ENCODE data around the gene RBM4. TPM values are rescaled to one million over a fixed set of nuclear protein-coding genes. Genes with fewer than 3 reads are reported as not detected.

The RBM4 gene
- total RNA-seq, 1 donor from 2014 or later: 153 TPM

- Histone ChIP-seq H4K20me1 (ENCODE audit: insufficient read depth, low read length) (peaks cover 9% of the 10 kb centered on the region), H2AFZ (ENCODE audit: low read depth, low read length) (no peak overlapping the region), H3K4me3 (ENCODE audit: insufficient read depth, low read depth, low read length) (no peak overlapping the region), H3K27ac (ENCODE audit: low read depth, low read length) (no peak overlapping the region), H3K27me3 (ENCODE audit: insufficient read depth, low read length) (no peaks in the 10 kb centered on the region), H3K9me3 (ENCODE audit: insufficient read depth, low read depth, low read length) (no peaks in the 10 kb centered on the region), H3K4me1 (ENCODE audit: insufficient read depth, low read length) (no peaks in the 10 kb centered on the region), H3K9ac (ENCODE audit: low read length) (no peak overlapping the region), H3K4me2 (ENCODE audit: low read length) (no peak overlapping the region), H3K36me3 (ENCODE audit: insufficient read depth, low read length) (no peaks in the 10 kb centered on the region), H3K79me2 (ENCODE audit: insufficient read depth, low read length) (no peaks in the 10 kb centered on the region)
- Mint-ChIP-seq H3K36me3 (ENCODE audit: low read depth, unreplicated experiment) (peaks cover 10% of the 10 kb centered on the region), H3K4me3 (ENCODE audit: unreplicated experiment) (no peak overlapping the region), H3K9me3 (ENCODE audit: unreplicated experiment) (no peaks in the 10 kb centered on the region), H3K27ac (ENCODE audit: unreplicated experiment) (no peak overlapping the region), H3K4me1 (ENCODE audit: low read depth, unreplicated experiment) (no peaks in the 10 kb centered on the region), H3K27me3 (ENCODE audit: low read depth, unreplicated experiment) (no peaks in the 10 kb centered on the region)
- no peak for FAIRE-seq
- TF ChIP-seq, protein P1, sequence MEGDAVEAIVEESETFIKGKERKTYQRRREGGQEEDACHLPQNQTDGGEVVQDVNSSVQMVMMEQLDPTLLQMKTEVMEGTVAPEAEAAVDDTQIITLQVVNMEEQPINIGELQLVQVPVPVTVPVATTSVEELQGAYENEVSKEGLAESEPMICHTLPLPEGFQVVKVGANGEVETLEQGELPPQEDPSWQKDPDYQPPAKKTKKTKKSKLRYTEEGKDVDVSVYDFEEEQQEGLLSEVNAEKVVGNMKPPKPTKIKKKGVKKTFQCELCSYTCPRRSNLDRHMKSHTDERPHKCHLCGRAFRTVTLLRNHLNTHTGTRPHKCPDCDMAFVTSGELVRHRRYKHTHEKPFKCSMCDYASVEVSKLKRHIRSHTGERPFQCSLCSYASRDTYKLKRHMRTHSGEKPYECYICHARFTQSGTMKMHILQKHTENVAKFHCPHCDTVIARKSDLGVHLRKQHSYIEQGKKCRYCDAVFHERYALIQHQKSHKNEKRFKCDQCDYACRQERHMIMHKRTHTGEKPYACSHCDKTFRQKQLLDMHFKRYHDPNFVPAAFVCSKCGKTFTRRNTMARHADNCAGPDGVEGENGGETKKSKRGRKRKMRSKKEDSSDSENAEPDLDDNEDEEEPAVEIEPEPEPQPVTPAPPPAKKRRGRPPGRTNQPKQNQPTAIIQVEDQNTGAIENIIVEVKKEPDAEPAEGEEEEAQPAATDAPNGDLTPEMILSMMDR (IDR thresholded peaks at IDR 0.05; ENCODE audit: insufficient read depth, low read depth, low read length): no peak
- TF ChIP-seq EZH2 (IDR thresholded peaks at IDR 0.05; ENCODE audit: insufficient read depth, low read length): no peak
- DNase-seq (ENCODE audit: low read depth): no peak
Observed at GRCh38 chr11:66609721-66610617, 28.5 kb upstream of the RBM4 start.

DNA sequence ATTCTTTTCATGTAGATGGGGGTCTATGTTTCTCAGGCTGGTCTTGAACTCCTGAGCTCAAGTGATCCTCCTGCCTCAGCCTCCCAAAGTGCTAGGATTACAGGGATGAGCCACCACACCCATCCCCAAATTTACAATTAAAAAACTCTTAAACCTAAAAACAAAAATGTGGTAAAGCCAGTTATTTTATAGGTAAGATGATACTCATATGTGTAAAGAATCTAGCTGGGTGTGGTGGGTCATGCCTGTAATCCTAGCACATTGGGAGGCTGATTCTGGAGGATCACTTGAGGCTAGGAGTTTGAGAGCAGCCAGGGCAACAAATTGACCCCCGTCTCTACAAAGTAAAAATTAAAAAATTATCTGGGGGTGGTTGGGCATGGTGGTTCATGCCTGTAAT is 26.0 kb upstream of the RBM4 start:
- Histone ChIP-seq H3K4me1 (ENCODE audit: insufficient read depth, low read length) (peaks cover 5% of the 10 kb centered on the region), H3K4me2 (ENCODE audit: low read length) (no peak overlapping the region), H3K9ac (ENCODE audit: low read length) (no peak overlapping the region), H3K27me3 (ENCODE audit: insufficient read depth, low read length) (no peaks in the 10 kb centered on the region), H3K4me3 (ENCODE audit: insufficient read depth, low read depth, low read length) (no peak overlapping the region), H3K9me3 (ENCODE audit: insufficient read depth, low read depth, low read length) (no peaks in the 10 kb centered on the region), H4K20me1 (ENCODE audit: insufficient read depth, low read length) (peaks cover 10% of the 10 kb centered on the region), H3K27ac (ENCODE audit: low read depth, low read length) (no peak overlapping the region), H2AFZ (ENCODE audit: low read depth, low read length) (no peak overlapping the region), H3K79me2 (ENCODE audit: insufficient read depth, low read length) (peaks cover 15% of the 10 kb centered on the region), H3K36me3 (ENCODE audit: insufficient read depth, low read length) (no peaks in the 10 kb centered on the region)
- Mint-ChIP-seq H3K36me3 (ENCODE audit: low read depth, unreplicated experiment) (no peaks in the 10 kb centered on the region), H3K27me3 (ENCODE audit: low read depth, unreplicated experiment) (no peaks in the 10 kb centered on the region), H3K9me3 (ENCODE audit: unreplicated experiment) (no peaks in the 10 kb centered on the region), H3K4me1 (ENCODE audit: low read depth, unreplicated experiment) (no peaks in the 10 kb centered on the region), H3K27ac (ENCODE audit: unreplicated experiment) (no peak overlapping the region), H3K4me3 (ENCODE audit: unreplicated experiment) (no peak overlapping the region)
- DNase-seq (ENCODE audit: low read depth): no peak
- TF ChIP-seq EZH2 (IDR thresholded peaks at IDR 0.05; ENCODE audit: insufficient read depth, low read length): no peak
- TF ChIP-seq, protein P1 (IDR thresholded peaks at IDR 0.05; ENCODE audit: insufficient read depth, low read depth, low read length): no peak
- FAIRE-seq: no peak

DNA sequence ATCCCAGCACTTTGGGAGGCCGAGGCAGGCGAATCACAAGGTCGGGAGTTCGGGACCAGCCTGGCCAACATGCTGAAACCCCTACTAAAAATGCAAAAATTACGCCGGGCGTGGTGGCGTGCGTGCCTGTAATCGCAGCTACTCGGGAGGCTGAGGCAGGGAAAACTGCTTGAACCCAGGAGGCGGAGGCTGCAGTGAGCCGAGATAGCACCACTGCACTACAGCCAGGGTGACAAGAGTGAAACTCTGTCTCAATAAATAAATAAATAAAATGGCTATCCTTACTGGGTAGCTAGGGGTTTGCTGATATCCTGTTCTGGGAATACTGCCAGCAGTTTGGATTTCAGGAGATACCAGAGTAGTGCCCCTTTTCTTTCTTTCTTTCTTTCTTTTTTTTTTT is 24.4 kb upstream of the RBM4 start:
- H3K36me3 ChIP-seq (ENCODE audit: insufficient read depth, low read length): no peaks in the 10 kb centered on the region
- Mint-ChIP-seq H3K27ac (ENCODE audit: unreplicated experiment) (no peak overlapping the region), H3K27me3 (ENCODE audit: low read depth, unreplicated experiment) (no peaks in the 10 kb centered on the region), H3K4me1 (ENCODE audit: low read depth, unreplicated experiment) (peaks cover 8% of the 10 kb centered on the region), H3K9me3 (ENCODE audit: unreplicated experiment) (no peaks in the 10 kb centered on the region), H3K36me3 (ENCODE audit: low read depth, unreplicated experiment) (peaks cover 3% of the 10 kb centered on the region), H3K4me3 (ENCODE audit: unreplicated experiment) (no peak overlapping the region)
- H3K4me2 ChIP-seq (ENCODE audit: low read length): no peak overlapping the region
- DNase-seq (ENCODE audit: low read depth) (no peak), FAIRE-seq (no peak)
- no peaks in the 10 kb centered on the region for H3K27me3 ChIP-seq (ENCODE audit: insufficient read depth, low read length)
- H3K79me2 ChIP-seq (ENCODE audit: insufficient read depth, low read length): peaks cover 32% of the 10 kb centered on the region
- H3K27ac ChIP-seq (ENCODE audit: low read depth, low read length): no peak overlapping the region
- no peaks in the 10 kb centered on the region for H3K9me3 ChIP-seq (ENCODE audit: insufficient read depth, low read depth, low read length)
- H3K4me3 ChIP-seq (ENCODE audit: insufficient read depth, low read depth, low read length): no peak overlapping the region
- no peak overlapping the region for H3K9ac ChIP-seq (ENCODE audit: low read length)
- no peak overlapping the region for H2AFZ ChIP-seq (ENCODE audit: low read depth, low read length)
- H3K4me1 ChIP-seq (ENCODE audit: insufficient read depth, low read length): peaks cover 9% of the 10 kb centered on the region
- H4K20me1 ChIP-seq (ENCODE audit: insufficient read depth, low read length): peaks cover 24% of the 10 kb centered on the region
- TF ChIP-seq, protein P1 (IDR thresholded peaks at IDR 0.05; ENCODE audit: insufficient read depth, low read depth, low read length): no peak
- TF ChIP-seq EZH2 (IDR thresholded peaks at IDR 0.05; ENCODE audit: insufficient read depth, low read length): no peak
